Left forelimb (tissue), 1 donor: Measurements from ENCODE around the gene SIDT1.

Experiments used
- DNase-seq: peaks from one replicate; pipeline ENCODE4 v3.0.0-alpha.2; 2018; ENCODE audit warnings: low spot score

SIDT1 gene

GRCh38 chr3:113597596-113598354 is 65.4 kb downstream of the SIDT1 start:
- no peak for DNase-seq

GRCh38 chr3:113600418-113601182 is 68.2 kb downstream of the SIDT1 start:
- DNase-seq: no peak

- no peak for DNase-seq
Measured at GRCh38 chr3:113601240-113601639, 68.9 kb downstream of the SIDT1 start.

GRCh38 chr3:113602256-113602655 is 69.9 kb downstream of the SIDT1 start:
- DNase-seq: no peak

- no peak for DNase-seq
Measured at GRCh38 chr3:113602836-113603235, 70.5 kb downstream of the SIDT1 start.

- no peak for DNase-seq
Measured at GRCh38 chr3:113606539-113607218, 74.3 kb downstream of the SIDT1 start.

- no peak for DNase-seq
Measured at GRCh38 chr3:113607219-113607596, 74.9 kb downstream of the SIDT1 start.

GRCh38 chr3:113614402-113614801 is 82.0 kb downstream of the SIDT1 start:
- DNase-seq: no peak

GRCh38 chr3:113615976-113616375 is 83.6 kb downstream of the SIDT1 start:
- no peak for DNase-seq

GRCh38 chr3:113617726-113618125 is 85.4 kb downstream of the SIDT1 start:
- DNase-seq: no peak

- no peak for DNase-seq
Measured at GRCh38 chr3:113620091-113620490, 87.7 kb downstream of the SIDT1 start.

- DNase-seq: no peak
Measured at GRCh38 chr3:113623324-113623723, 91.0 kb downstream of the SIDT1 start.

GRCh38 chr3:113623811-113624210 is 91.5 kb downstream of the SIDT1 start:
- no peak for DNase-seq

- no peak for DNase-seq
Measured at GRCh38 chr3:113625834-113626233, 93.5 kb downstream of the SIDT1 start.

- no peak for DNase-seq
Measured at GRCh38 chr3:113626503-113627371, 94.4 kb downstream of the SIDT1 start.

GRCh38 chr3:113628316-113628715 is 96.0 kb downstream of the SIDT1 start:
- DNase-seq: no peak

- no peak for DNase-seq
Measured at GRCh38 chr3:113628788-113629187, 96.4 kb downstream of the SIDT1 start.

- peak; percentile 72 for DNase-seq
Measured at GRCh38 chr3:113629584-113630421, 97.4 kb downstream of the SIDT1 start.

GRCh38 chr3:113630956-113631542 is 98.7 kb downstream of the SIDT1 start:
- no peak for DNase-seq

- DNase-seq: no peak
Measured at GRCh38 chr3:113631573-113631972, 99.2 kb downstream of the SIDT1 start.
